Breast epithelium (tissue), 4 donors: ENCODE measurements around the gene MAN1C1. TPM values are rescaled to one million over a fixed set of nuclear protein-coding genes. Genes with fewer than 3 reads are reported as not detected.
A peak's percentile ranks its signal among the peaks of the same experiment; 100 is the strongest.

Experiments used
- DNase-seq, 2 donors: peaks; one replicate each; pipeline ENCODE4 v3.0.0-alpha.2; 2019; ENCODE audit warnings: low spot score in 2 of 2
- H3K27ac ChIP-seq, 2 donors: fragments of 200-600 bp; sonication (generic) in 1 of 2; one replicate each; pipeline ENCODE4 v1.5.1; 2016 to 2019; ENCODE audit warnings: mild to moderate bottlenecking in 1 of 2
- H3K27me3 ChIP-seq, 2 donors: fragments of 200-600 bp; sonication (generic) in 1 of 2; one replicate each; pipeline versions ENCODE4 v1.5.1 to v1.6.0; 2017 to 2019; ENCODE audit warnings: control low read depth in 1 of 2, mild to moderate bottlenecking in 1 of 2
- H3K36me3 ChIP-seq: fragments of 200-600 bp; one replicate; pipeline ENCODE4 v1.5.1; 2019
- H3K4me1 ChIP-seq, 2 donors: fragments of 200-600 bp; sonication (generic); one replicate each; pipeline ENCODE4 v1.5.1; 2016 to 2019; ENCODE audit warnings: control low read depth in 1 of 2
- H3K4me3 ChIP-seq, 3 donors: fragments of 200-600 bp; sonication (generic); 1 replicate in 2 of 3; 2 replicates in 1 of 3; pipeline ENCODE4 v1.5.1; 2016 to 2019; ENCODE audit warnings: mild to moderate bottlenecking in 3 of 3, moderate library complexity in 2 of 3
- H3K9me3 ChIP-seq, 2 donors: fragments of 200-600 bp; sonication (generic) in 1 of 2; one replicate each; pipeline ENCODE4 v1.5.1; 2016 to 2019; ENCODE audit warnings: control low read depth in 1 of 2
- POLR2A ChIP-seq: fragments of 450-650 bp; IDR thresholded peaks from one replicate; pipeline ENCODE4 v1.6.1; 2016; ENCODE audit warnings: antibody characterized with exemption, mild to moderate bottlenecking, moderate library complexity
- POLR2AphosphoS5 ChIP-seq, 3 donors: sonication (generic); formaldehyde crosslinking; IDR thresholded peaks; one replicate each; pipeline ENCODE4 v1.6.1; 2017; ENCODE audit warnings: antibody characterized with exemption in 3 of 3
- intact Hi-C: fragments of 100-400 bp; cut with DNase I; formaldehyde crosslinking; loops from one replicate; pipeline ENCODE4 v1.15.1; 2023; ENCODE audit warnings: low total_unique reads
- total RNA-seq, 3 donors: library from RNA; depleted of rRNA; stranded (reverse); fragments of >200 nt; gene quantifications; one replicate each; pipeline ENCODE4 v1.1.0, GENCODE V29; 2016
- TF ChIP-seq, protein P1 (sequence below), 3 donors: fragments of 450-650 bp; IDR thresholded peaks; one replicate each; pipeline ENCODE4 v1.5.1; 2016 to 2017; ENCODE audit warnings: antibody characterized with exemption in 3 of 3, mild to moderate bottlenecking in 3 of 3, moderate library complexity in 3 of 3

The MAN1C1 gene
- total RNA-seq, 3 donors from 2014 or later: 6.7 to 13.8 (median 6.9) TPM

DNA sequence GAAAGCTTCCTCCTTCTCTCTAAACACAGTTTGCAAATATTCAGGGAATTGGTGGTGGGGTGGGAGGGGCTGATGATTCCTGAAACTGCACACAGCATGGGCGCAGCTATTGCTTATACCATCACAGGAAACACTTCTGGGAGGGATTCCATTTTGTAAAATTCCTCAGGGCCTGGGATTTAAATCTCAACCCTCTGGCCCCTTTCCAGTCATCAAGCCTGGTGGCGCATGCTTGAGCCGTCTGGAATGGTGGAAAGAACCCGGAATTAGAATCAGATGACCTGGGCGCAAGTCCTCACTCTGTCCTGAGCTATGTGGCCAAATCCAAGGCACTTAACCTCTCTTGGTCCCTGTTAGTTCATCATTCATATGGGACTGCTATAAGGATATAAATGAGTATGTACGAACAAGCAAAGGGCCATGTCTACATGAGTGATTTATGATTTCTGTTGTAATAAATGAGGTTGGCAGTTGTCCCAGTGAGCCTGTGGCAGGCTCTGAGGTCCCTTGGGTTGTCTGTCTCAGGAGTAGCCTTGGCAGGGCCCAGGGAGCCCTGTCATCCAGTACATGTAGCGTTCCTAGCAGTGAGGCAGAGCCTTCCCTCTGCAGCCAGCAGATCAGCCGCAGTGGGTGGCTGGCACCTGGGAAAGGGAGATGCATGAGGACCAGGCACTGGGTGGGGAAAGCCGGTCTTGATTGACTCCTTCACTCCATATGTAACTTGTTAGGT lies 72.0 kb downstream of the MAN1C1 start:
- no peaks in the 10 kb centered on the region for H3K36me3 ChIP-seq
- TF ChIP-seq POLR2AphosphoS5 (IDR thresholded peaks at IDR 0.05) (no peak), POLR2A (no peak)
- TF ChIP-seq, protein P1, sequence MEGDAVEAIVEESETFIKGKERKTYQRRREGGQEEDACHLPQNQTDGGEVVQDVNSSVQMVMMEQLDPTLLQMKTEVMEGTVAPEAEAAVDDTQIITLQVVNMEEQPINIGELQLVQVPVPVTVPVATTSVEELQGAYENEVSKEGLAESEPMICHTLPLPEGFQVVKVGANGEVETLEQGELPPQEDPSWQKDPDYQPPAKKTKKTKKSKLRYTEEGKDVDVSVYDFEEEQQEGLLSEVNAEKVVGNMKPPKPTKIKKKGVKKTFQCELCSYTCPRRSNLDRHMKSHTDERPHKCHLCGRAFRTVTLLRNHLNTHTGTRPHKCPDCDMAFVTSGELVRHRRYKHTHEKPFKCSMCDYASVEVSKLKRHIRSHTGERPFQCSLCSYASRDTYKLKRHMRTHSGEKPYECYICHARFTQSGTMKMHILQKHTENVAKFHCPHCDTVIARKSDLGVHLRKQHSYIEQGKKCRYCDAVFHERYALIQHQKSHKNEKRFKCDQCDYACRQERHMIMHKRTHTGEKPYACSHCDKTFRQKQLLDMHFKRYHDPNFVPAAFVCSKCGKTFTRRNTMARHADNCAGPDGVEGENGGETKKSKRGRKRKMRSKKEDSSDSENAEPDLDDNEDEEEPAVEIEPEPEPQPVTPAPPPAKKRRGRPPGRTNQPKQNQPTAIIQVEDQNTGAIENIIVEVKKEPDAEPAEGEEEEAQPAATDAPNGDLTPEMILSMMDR (IDR thresholded peaks at IDR 0.05): no peak
- no peak for DNase-seq
- peaks cover 0 to 3% of the 10 kb centered on the region in 2 donors for H3K4me1 ChIP-seq
- intact Hi-C loops: no loop called here
- H3K9me3 ChIP-seq: no peaks in the 10 kb centered on the region
- peak overlapping the region in 1 of 2 donors; percentile 26 for H3K27ac ChIP-seq
- H3K27me3 ChIP-seq: no peaks in the 10 kb centered on the region
- H3K4me3 ChIP-seq: no peak overlapping the region

DNA sequence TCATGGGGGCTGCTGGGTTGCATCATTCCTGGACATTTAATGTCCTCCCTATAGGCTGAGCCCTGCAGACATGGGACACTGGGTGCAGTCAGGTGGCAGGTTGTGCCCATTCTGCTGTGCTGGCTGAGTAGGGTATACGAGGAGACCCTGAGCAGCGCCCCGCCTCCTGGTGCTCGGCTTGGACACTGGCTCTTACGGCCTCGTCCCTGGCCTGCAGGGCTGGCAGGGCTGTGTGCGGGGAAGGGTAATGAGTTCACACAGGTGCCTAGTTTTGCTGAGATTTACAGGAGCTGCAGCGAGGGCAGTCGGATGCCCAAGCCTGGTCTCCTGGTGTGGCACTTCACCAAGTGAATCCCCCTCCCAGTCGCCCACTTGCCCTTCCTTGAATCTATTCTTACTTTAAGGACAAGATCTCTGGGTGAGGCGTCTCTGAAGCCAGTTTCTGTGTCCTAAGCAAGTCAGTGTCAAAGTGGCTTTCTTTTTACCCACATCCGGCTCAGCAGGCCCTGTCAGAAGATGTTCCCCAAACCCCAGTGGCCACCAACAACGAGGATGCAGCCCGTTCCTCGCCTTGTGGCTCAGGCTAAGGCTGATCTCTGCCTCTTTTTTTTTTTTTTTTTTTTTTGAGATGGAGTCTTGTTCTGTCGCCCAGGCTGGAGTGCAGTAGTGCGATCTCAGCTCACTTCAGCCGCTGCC lies 73.2 kb downstream of the MAN1C1 start:
- no peaks in the 10 kb centered on the region for H3K4me1 ChIP-seq
- no peaks in the 10 kb centered on the region for H3K27me3 ChIP-seq
- H3K4me3 ChIP-seq: no peak overlapping the region
- no peaks in the 10 kb centered on the region for H3K9me3 ChIP-seq
- H3K27ac ChIP-seq: no peak overlapping the region
- TF ChIP-seq, protein P1 (IDR thresholded peaks at IDR 0.05): no peak
- no peak for TF ChIP-seq POLR2AphosphoS5 (IDR thresholded peaks at IDR 0.05)
- TF ChIP-seq POLR2A: no peak
- intact Hi-C loops: no loop called here
- no peak for DNase-seq
- H3K36me3 ChIP-seq: no peaks in the 10 kb centered on the region

DNA sequence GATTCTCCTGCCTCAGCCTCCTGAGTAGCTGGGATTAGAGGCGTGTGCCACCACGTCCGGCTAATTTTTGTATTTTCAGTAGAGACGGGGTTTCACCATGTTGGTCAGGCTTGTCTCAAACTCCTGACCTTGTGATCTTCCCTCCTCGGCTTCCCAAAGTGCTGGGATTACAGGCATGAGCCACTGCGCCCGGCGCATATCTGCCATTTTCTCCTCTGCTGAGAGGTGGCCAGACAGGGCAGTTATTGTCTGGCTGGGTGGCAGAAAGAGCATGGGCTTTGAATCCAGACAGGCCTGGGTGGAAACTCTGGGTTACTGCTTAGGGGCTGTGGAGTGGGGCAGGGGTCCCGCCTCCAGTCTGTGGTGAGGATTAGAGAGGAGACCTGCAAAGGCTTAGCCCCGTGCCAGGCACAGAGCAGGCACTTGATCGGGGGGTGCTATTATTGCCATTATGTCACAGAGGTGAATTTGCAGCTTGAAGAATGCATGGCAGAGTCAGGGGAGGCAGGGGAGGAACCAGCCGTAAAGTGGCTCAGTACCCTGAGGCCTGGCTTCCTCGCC lies 73.9 kb downstream of the MAN1C1 start:
- Histone ChIP-seq H3K27ac (no peak overlapping the region), H3K9me3 (no peaks in the 10 kb centered on the region), H3K4me1 (no peaks in the 10 kb centered on the region), H3K4me3 (no peak overlapping the region), H3K27me3 (no peaks in the 10 kb centered on the region), H3K36me3 (no peaks in the 10 kb centered on the region)
- intact Hi-C loops: no loop called here
- TF ChIP-seq POLR2A: no peak
- TF ChIP-seq, protein P1 (IDR thresholded peaks at IDR 0.05): no peak
- no peak for TF ChIP-seq POLR2AphosphoS5 (IDR thresholded peaks at IDR 0.05)
- no peak for DNase-seq

DNA sequence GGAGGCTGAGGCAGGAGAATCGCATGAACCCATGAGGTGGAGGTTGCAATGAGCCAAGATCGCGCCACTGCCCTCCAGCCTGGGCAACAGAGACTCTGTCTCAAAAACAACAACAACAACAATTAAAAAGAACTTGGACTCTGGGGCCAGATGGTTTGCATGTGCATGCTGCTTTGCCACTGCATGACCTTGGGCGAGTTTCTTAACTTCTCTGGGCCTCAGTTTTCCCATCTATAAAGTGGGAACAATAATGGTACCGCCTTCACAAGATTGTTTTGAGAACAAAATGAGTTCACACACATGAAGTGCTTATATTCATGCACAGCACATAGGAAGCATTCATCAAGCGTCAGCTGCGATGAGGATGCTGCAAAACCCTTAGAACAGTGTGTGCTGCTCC lies 74.6 kb downstream of the MAN1C1 start:
- Histone ChIP-seq H3K27ac (no peak overlapping the region), H3K4me3 (no peak overlapping the region), H3K36me3 (no peaks in the 10 kb centered on the region), H3K27me3 (no peaks in the 10 kb centered on the region), H3K9me3 (no peaks in the 10 kb centered on the region), H3K4me1 (peaks cover 0 to 3% of the 10 kb centered on the region in 2 donors)
- TF ChIP-seq POLR2A: no peak
- no peak for TF ChIP-seq POLR2AphosphoS5 (IDR thresholded peaks at IDR 0.05)
- TF ChIP-seq, protein P1 (IDR thresholded peaks at IDR 0.05): no peak
- DNase-seq: no peak
- intact Hi-C loops: no loop called here

DNA sequence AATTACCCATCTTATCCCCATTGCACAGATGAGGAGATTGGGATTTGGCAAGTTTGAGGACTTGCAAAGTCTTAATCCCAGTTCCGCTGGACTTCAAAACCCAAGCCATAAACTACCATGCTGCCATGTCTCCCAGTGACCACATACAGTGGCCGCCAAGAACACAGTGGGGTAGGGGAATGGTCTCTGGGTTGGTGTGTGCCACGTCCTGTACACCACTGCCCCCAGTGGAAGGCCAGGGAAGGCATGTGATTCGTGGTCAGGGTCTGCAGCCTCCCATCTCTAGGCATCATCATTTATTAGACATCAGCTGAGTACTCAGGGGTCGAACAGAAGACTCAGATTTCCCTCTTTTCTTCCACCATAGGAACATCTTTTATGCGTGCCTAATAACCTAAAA lies 76.0 kb downstream of the MAN1C1 start:
- Histone ChIP-seq H3K36me3 (no peaks in the 10 kb centered on the region), H3K27me3 (no peaks in the 10 kb centered on the region), H3K4me1 (peaks cover 0 to 6% of the 10 kb centered on the region in 2 donors), H3K9me3 (no peaks in the 10 kb centered on the region), H3K27ac (no peak overlapping the region), H3K4me3 (no peak overlapping the region)
- DNase-seq: no peak
- no peak for TF ChIP-seq POLR2AphosphoS5 (IDR thresholded peaks at IDR 0.05)
- TF ChIP-seq POLR2A: no peak
- TF ChIP-seq, protein P1 (IDR thresholded peaks at IDR 0.05): no peak
- intact Hi-C loops: no loop called here
